Measurements from ENCODE around the gene CDT1.

The CDT1 gene

GRCh38 chr16:88772871-88773811 lies 30.4 kb upstream of the CDT1 start:
- peak in 1 of 2 experiments; percentile 89 for DNase-seq (ENCODE audit: low read depth in 1 of 2, low spot score in 1 of 2)
- in situ Hi-C loops (cut with HindIII; ENCODE audit: low pct_unique_long_range_greater_than_20kb, low sequenced_read_pairs), result no loop called here
- no peak for TF ChIP-seq JUND (IDR thresholded peaks at IDR 0.05; ENCODE audit: low read depth)

DNA sequence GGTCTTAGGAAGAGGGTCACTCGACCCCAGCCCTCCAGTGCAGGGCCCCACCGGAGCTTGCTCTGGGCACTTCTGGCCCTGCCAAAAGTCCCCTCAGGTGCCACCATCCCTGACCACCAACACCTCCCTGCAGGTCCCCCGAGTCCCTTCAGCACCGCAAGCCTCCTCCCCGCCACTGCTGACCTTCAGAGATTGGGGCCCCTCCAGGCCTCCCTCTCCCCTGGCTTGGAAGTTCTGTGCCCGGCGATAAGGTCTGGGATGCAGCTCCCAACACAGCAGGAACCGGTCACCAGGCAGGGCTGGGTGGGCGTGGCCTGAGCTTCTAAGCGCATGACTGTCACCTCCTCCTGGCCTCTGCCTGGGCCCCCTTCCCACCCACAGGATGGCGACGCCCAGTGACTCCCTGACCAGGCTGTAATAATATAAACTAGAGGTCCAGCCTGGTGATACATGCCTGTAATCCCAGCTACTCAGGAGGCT lies 29.7 kb upstream of the CDT1 start:
- peak in 1 of 2 experiments; percentile 67 for DNase-seq (ENCODE audit: low read depth in 1 of 2, low spot score in 1 of 2)
- TF ChIP-seq JUND (IDR thresholded peaks at IDR 0.05; ENCODE audit: low read depth), result no peak
- in situ Hi-C loops (cut with HindIII; ENCODE audit: low pct_unique_long_range_greater_than_20kb, low sequenced_read_pairs), result no loop called here

DNA sequence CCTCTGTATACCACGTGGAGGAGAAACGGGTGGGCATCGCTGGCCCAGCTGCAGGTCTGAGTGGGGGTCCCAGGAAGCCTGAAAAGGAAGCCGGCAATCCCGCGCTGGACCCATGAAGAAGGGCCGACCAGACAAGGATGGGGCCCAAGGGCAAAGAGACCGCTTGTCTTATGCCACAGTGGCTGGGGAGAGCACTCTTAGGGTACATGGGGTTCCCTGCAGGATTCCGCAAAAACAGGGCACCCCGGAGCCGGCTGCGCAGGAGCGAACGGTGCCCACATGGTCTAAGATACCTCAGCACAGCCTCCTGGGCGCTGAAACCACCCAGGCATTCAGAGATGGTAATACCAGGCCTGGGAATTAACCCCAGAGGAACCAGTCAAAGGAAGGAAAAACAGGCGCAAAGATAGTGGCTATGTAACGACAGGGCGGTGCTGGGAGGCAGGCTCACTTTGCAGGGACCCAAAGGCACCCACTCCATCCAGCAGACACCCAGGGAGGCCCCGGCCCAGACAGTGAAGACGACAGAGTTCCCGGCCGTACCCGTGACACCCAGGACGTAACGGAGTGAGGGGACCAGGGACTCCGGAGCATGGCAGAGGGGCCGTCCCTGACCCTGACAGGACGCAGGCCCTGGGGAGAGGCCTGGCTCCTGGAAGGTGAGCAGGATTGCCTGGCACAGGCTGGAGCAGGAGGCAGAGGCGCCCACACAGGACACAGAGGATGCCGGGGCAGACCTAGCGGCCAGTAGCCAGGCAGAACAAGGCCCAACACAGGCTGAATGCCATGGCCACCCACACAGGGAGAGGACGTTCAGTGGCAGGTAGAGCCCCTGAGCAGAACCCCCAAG lies 28.8 kb upstream of the CDT1 start:
- in situ Hi-C loops (cut with HindIII; ENCODE audit: low pct_unique_long_range_greater_than_20kb, low sequenced_read_pairs), result no loop called here
- no peak for DNase-seq (ENCODE audit: low read depth in 1 of 2, low spot score in 1 of 2)
- no peak for TF ChIP-seq JUND (IDR thresholded peaks at IDR 0.05; ENCODE audit: low read depth)

DNA sequence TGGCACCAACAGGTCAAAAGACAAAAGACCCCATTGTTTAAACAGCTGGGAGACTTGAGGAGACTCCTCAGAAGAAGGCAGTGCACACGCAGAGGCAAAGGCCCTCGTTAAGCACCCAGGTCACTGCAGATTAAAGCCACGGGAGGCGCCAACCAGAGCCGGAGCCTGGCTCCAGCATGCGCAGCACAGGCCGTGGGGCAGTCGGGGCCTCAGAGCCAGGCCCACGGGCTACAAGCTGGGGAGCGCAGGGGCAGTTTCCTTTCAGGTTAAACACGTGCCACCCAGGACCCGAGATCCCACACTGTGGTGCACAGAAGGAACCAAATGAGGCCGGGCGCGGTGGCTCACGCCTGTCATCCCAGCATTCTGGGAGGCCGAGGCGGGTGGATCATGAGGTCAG lies 27.8 kb upstream of the CDT1 start:
- no peak for TF ChIP-seq JUND (IDR thresholded peaks at IDR 0.05; ENCODE audit: low read depth)
- in situ Hi-C loops (cut with HindIII; ENCODE audit: low pct_unique_long_range_greater_than_20kb, low sequenced_read_pairs), result no loop called here
- no peak for DNase-seq (ENCODE audit: low read depth in 1 of 2, low spot score in 1 of 2)

GRCh38 chr16:88777471-88778270 lies 25.9 kb upstream of the CDT1 start:
- no peak for TF ChIP-seq JUND (IDR thresholded peaks at IDR 0.05; ENCODE audit: low read depth)
- in situ Hi-C loops (cut with HindIII; ENCODE audit: low pct_unique_long_range_greater_than_20kb, low sequenced_read_pairs), result no loop called here
- DNase-seq (ENCODE audit: low read depth in 1 of 2, low spot score in 1 of 2), result no peak

GRCh38 chr16:88778271-88778525 lies 25.4 kb upstream of the CDT1 start:
- in situ Hi-C loops (cut with HindIII; ENCODE audit: low pct_unique_long_range_greater_than_20kb, low sequenced_read_pairs), result no loop called here
- no peak for TF ChIP-seq JUND (IDR thresholded peaks at IDR 0.05; ENCODE audit: low read depth)
- DNase-seq (ENCODE audit: low read depth in 1 of 2, low spot score in 1 of 2), result no peak

DNA sequence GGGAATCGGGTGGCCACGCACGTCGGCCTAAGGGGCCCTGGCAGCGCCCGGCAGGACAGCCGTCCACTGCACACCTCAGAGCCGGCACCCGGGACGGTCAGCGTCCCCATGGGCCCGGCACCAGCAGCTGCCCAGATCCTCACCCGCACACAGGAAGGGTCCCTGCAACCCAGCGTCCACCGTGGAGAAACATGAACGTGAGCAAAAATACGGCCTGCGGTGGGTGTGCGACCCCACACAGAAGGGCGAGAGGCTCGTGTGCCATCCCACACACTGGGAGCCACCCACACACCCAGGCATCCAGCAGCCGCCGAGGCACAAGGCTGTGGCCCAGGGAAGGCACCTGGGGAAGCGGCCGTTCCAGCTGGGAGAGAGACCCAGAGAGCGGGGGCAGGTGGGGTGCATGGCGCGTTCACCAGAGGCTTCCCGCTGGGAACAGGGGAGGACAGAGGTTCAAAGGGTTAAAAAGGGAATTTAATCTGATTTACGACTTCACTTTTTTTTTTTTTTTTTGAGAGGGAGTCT lies 25.0 kb upstream of the CDT1 start:
- no peak for DNase-seq (ENCODE audit: low read depth in 1 of 2, low spot score in 1 of 2)
- no peak for TF ChIP-seq JUND (IDR thresholded peaks at IDR 0.05; ENCODE audit: low read depth)
- in situ Hi-C loops (cut with HindIII; ENCODE audit: low pct_unique_long_range_greater_than_20kb, low sequenced_read_pairs), result no loop called here

GRCh38 chr16:88779406-88780141 lies 24.0 kb upstream of the CDT1 start:
- DNase-seq (ENCODE audit: low read depth in 1 of 2, low spot score in 1 of 2), result no peak
- no peak for TF ChIP-seq JUND (IDR thresholded peaks at IDR 0.05; ENCODE audit: low read depth)
- in situ Hi-C loops (cut with HindIII; ENCODE audit: low pct_unique_long_range_greater_than_20kb, low sequenced_read_pairs), result no loop called here

DNA sequence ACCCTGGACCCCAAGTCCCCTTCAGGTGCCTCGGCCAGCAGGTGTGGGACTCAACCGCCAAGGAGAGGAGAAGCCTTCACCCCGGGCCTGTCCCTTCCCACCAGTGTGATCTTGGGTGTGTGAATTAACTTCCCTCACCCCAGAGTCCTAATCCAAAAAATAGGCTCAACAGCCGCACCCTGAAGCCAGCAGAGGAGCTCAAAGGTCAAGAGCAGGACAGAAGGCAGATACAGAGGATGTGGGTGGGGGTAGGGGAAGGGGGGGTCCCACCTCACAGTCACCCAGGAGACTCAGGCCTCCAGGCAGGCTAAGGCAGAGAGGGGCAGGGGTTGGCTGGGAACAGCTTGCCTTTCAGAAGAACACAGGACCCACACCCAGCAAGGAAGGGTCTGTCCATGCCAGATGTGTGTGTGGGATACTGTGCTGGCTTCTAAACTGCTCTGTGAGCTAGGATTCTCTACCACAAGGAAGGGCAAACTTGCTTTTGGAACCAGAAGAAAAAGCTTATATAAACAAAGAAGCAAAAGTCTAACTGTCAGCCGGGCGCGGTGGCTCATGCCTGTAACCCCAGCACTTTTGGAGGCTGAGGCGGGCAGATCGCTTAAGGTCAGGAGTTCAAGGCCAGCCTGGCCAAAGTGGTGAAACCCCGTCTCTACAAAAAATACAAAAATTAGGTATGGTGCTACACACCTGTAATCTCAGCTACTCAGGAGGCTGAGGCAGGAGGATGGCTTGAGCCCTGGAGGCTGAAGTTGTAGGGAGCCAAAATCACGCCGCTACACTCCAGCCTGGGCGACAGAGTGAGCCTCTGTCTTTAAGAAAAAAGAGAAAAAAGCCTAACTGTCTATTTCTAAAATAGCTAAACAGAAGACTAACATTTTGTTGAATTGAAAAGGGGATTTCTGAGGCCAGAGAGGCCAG lies 23.2 kb upstream of the CDT1 start:
- DNase-seq (ENCODE audit: low read depth in 1 of 2, low spot score in 1 of 2), result no peak
- TF ChIP-seq JUND (IDR thresholded peaks at IDR 0.05; ENCODE audit: low read depth), result no peak
- in situ Hi-C loops (cut with HindIII; ENCODE audit: low pct_unique_long_range_greater_than_20kb, low sequenced_read_pairs), result no loop called here

DNA sequence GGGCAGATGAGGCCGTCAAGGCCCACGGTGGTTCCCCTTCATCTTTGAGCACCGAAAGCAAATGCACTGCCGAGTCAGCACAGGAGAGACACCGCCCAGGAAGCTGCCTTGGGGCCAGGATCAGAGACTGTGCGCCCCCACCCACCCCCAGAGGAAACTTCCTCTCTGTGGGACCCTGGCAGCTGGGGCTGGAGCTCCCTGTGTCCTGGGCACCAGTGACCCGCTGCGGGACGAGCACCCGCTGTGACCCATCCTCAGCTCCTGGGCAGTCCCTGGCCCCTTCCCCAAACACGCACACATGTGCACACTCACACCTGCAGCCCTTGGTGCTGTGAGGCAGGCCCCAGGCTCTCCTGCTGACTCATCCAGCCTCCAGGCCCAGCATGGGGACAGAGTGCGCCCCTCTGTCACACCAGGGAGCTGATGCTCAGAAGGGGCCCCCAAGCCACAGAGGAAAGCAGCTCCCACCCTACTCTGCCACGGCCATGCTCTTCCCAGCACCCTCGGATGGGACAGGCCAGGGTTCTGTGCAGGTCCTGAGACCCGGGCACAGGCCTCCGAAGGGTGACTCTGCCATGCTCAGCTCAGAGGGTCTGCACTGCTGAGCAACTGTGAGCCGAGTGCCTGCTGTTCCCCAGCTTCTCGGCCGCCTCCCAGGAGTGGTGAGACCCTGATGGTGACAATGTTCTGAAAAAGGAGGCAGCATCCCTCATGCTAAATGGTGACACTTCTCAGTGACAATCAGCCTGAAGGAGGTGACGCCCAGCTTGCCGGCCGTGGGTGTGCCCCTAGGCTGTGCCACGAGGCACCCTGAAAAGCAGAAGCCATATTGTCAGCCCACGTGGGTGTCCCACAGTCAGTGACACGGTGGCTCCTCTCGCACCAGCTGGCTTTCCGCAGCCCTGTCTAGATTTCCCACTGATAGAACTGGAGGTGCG lies 22.2 kb upstream of the CDT1 start:
- no peak for DNase-seq (ENCODE audit: low read depth in 1 of 2, low spot score in 1 of 2)
- in situ Hi-C loops (cut with HindIII; ENCODE audit: low pct_unique_long_range_greater_than_20kb, low sequenced_read_pairs), result no loop called here
- TF ChIP-seq JUND (IDR thresholded peaks at IDR 0.05; ENCODE audit: low read depth), result no peak
